Measurements from ENCODE around the gene CPO.

CPO gene

DNA sequence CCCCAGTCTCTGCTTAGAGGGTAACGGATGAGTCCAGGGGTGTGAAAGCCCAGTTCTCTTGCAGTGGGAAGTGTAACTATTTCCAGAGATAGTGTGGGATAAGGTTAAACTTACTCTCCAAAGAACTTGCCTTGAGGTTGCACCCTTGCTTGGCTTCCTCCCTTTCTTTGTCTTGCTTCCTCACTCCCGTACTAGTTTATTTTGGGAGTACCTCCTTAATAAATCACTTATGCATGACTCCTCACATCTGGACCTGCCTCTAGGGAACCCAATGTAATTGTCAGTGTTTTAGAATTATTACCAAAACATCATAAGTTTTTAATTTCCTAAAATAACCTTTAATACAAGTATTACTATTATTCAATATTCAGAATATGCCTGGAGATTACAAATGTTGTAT lies 35.2 kb downstream of the CPO start:
- no peak for DNase-seq (ENCODE audit: low read depth, low spot score)

DNA sequence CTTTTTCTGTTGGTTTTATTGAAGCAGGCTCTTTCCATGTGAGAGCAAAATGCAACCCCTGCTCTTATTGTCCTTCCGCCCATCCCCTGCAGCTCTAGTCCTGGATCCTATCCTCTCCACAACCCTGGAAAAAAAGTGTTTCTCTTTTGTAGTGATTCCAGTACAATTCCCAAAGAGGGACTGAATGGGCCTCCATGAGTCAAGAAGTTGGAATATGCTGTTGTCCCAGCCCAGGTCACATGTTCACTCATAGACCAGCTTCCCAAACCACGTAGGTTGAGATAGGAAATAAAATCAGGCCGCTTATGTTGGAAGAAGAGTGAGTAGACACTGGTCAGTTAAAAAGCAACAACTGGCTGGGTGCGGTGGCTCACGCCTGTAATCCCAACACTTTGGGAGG lies 39.4 kb downstream of the CPO start:
- DNase-seq (ENCODE audit: low read depth, low spot score): no peak

DNA sequence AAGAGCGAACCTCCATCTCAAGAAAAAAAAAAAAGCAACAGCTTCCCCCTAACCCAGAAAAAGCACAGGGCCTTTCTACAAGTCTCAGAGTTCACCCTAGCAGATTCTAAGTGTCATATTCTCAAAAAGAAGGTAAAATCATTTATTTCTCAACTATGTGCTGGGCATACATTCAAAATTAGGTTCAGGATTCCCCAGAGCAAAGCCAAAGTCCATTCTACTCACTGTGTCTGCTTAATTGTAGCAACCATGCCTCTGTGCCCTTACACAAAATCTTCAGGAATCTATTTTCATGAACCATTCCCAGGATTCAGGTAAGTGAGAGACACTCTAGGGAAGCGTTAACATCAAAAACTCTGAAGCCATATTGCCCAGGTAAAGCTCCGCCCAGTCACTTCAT lies 40.0 kb downstream of the CPO start:
- DNase-seq (ENCODE audit: low read depth, low spot score): no peak

DNA sequence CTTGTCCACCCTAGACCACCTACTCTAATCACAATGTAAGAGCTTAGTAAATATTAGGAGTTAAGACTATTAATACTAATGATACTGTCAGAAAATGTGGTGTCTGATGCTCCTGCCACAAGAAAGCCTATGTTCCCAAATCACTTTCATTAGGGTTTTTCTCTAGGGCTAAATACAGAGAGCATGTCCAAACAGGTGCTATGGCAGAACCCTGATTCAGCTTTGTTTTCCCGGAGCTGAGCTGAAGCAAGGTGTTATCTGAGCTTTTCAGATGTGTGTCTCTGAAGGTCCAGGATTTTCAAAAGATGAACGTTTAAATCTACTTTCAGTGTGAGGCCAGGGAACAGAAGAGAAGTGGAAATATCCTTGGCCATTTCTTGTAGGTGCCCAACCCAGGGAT lies 40.6 kb downstream of the CPO start:
- no peak for DNase-seq (ENCODE audit: low read depth, low spot score)

DNA sequence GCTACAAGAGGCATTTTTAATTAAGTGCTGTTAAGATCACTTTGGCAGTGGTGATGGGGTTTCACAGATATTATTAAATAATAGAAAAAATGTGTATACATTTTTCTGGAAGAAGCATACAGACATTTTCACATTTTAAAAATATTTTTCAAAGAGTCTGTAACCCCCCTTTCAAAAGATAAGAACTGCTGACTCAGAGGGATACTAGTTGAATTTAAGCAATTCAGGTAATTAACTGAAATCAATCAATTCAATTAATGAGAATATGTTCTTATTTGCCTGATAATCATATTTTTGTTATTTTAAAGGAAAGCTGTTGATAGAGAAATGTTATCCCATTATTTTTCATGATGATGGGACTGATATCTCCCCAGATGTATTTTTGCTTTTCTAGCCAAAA lies 41.1 kb downstream of the CPO start:
- no peak for DNase-seq (ENCODE audit: low read depth, low spot score)

DNA sequence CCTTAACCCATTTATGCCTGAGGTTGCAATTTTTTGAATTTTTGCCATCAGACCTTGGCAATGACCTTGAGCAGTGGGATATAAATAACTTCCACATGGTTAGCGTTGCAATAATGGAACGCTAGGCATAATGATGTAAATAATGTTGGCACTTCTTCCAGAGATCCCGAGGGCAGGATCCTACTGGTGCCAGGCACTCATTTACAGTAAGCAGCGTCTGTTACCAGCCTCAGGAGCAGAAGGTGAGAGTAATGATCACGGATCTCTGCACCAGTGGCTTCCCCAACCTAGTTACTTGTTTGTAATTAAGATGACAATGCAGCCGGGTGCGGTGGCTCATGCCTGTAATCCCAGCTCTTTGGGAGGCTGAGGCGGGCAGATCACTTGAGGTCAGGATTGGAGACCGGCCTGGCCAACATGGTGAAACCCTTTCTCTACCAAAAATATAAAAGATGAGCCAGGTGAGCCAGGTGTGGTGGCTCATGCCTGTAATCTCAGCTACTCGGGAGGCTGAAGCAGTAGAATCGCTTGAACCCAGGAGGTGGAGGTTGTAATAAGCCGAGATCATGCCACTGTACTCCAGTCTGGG lies 41.9 kb downstream of the CPO start:
- no peak for DNase-seq (ENCODE audit: low read depth, low spot score)

DNA sequence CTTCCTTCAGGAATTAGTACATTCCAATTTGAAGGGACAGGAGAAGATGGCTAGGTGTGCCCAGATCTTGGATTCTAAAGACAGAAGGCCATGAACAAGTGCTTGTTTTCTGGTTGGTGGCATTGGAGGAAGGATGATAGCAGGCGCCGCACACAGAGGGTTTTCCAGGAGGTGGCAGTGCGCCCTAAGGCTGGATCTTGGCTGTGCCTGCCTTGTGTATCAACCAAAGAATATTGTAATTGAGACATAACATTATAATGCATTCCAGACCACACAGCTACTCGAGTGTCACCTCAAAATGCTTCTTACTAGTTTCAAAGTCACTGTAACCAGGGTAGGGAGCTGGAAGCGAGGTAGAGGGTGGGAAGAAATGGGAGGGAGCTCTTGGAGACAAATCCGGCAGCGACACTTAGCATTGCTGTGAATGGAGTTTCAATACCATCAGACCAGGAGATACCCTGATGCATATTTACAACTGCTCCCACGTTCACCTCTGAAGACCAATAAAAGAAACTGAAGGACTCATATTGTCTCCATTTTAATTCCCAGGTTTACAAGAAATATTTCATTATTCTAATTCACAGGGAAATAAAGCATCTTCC lies 42.5 kb downstream of the CPO start:
- DNase-seq (ENCODE audit: low read depth, low spot score): no peak

DNA sequence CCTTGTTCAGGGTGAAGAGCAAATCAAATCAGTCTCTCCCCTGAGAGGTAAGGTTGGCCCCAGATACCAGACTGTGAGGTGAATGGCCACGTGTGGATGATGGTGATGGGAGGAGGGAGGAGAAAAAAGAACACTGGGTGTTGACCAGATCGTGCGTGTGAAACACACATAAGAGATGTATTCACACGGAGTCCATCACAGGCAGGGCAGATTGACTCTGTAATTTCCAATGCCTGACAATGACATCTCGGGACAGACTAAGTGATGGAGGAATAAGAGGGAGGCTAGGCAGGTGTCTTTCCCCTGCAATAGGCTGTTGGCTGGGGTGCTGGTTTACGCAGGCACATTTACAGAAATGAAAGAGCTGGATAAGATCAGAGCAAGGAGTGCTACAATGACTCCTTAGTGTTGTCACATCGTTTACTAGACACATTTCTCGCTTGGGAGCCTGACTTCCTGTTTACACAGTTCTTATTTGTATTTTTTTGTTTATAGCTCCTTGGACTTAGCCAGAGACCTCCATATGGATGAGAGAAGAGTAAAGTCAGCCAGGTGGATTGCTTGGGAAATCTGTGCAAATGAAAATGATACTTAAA lies 43.1 kb downstream of the CPO start:
- DNase-seq (ENCODE audit: low read depth, low spot score): no peak

DNA sequence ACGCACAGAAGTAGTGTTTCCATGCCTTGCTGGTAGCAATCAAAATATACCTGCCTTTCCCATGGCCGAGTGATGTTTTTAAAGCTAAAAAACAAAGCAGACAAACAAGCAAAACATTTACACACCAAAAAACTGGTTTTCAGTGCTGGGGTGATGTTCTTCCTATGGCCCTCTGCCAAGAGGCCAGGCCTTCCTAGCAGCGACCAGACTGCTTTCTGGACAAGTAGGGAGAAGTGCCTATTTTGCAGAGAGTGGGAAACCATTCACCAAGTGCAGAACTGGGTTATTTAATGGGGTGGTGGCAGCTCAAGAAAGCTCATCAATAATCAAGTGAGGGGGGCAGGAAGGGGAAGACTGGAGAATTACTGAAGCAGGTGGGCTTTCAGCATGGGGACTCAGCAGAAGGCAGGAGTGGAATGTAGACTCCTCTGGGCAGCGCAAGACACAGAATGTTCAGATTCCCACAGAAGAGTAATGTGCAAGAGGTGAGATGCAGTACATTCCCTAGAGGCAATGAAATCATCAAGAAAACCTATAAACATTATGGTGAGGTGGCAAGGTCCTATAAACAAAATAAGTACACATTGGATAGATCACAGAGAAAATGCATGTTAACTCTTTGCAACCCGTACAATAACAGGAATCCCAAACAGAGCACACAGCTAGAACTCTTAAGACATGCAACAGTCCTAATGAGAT lies 44.0 kb downstream of the CPO start:
- DNase-seq (ENCODE audit: low read depth, low spot score): no peak

DNA sequence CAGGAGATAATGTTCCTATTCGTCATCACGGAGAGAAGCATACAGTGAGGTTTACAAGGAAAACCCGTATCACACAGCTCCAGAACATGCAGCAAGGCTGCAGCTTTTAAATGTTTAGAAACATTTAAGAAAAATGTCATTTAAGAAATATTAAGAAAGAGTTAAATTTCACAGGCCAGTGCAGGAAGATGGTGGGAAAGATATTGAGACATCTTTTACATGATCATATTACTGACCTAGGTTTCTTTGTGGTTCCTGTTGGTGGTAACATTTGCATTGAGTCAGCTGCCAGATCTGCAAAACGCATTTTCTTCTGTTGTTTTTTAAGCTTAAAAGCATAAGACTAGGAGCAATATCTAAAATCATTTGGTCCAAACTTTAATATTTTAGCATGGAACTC lies 44.9 kb downstream of the CPO start:
- DNase-seq (ENCODE audit: low read depth, low spot score): no peak

DNA sequence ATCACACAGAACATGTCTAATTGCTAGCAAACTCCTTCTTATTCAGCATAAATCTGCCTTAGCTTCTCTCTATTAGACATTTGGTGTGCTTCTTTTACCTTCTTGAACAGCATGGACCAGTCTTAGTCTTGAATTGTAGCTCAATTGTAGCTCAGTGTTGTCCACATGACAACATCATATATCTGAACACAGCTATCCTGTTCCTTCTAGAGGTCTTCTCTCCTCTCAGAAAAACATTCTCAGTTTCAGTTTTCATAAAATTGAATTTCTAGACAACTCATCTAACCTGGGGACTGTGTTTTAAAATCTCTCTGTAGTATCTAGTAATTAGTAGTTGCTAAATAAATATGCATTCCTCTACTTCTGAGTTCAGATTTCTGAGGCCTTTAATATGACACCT lies 47.6 kb downstream of the CPO start:
- DNase-seq (ENCODE audit: low read depth, low spot score): no peak

DNA sequence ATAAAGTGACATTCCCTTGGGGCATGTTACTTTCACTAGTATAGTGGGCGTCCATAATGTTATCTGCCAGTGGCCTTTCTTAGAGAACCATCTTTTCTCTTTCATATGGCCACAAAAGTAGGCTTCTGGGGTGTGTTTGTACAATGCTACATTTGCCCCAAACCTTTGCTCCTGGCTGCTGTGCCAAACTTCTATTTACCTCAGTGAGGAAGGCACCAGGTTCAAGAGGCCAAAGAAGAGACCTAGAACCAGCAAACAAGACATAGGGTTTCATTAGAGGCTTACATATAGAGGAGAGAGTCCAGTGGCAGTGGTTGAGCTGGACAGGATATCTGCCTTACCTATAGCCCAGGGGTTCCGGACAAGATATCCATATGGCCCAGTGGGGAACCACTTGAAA lies 48.5 kb downstream of the CPO start:
- no peak for DNase-seq (ENCODE audit: low read depth, low spot score)

DNA sequence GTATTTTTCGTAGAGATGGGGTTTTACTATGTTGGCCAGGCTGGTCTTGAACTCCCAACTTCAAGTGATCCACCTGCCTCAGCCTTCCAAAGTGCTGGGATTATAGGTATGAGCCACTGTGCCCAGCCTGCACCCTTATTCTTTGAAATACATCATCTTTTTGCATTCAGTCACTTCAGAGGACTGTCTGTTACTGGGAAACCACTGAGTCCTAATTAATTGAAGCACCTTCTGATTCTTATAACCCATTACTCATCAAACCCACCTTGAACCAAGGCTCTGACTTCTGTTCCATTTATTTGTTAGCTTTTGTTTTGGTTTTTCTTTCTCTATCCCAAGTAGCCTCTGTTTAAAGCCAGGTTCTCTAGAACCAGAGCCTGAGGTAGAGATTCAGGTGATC lies 49.6 kb downstream of the CPO start:
- no peak for DNase-seq (ENCODE audit: low read depth, low spot score)

DNA sequence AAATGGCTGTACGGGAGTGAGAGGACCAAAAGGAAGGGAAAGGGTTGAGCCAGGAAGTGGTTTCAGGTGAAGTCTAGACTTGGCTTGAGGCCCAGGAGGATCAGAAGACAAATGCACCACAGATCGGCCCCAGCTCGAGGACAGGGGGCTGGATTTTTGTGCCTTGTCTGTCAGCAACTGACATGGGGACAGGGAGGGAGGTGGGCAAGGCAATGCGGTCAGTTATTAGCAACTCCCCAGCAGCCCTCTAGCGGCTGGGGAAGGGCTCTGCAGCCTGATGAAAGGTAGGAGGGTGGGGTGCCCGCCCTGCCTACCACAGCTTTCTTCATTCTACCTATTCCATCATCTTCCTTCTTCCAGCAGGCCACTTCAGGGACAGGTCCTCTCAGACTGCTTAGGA lies 50.0 kb downstream of the CPO start:
- DNase-seq (ENCODE audit: low read depth, low spot score): no peak

DNA sequence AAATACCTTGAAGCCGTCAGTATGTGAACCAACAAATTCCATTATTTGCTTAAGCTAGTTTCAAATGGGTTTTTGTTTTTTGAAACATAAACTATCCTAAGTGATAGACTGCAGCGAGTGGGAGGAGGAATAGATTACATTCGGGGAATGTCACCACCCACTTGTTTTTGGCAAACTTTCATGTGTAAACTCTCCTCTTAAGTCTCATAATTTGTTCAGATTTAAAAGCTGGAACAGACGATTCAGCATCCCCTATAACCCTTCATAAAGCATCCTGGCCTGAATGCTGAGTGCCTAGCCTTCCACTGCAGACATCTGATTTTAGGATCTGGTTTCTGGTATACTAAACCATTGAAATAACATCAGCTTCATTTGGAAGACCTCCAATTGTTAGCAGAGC lies 51.0 kb downstream of the CPO start:
- DNase-seq (ENCODE audit: low read depth, low spot score): no peak

DNA sequence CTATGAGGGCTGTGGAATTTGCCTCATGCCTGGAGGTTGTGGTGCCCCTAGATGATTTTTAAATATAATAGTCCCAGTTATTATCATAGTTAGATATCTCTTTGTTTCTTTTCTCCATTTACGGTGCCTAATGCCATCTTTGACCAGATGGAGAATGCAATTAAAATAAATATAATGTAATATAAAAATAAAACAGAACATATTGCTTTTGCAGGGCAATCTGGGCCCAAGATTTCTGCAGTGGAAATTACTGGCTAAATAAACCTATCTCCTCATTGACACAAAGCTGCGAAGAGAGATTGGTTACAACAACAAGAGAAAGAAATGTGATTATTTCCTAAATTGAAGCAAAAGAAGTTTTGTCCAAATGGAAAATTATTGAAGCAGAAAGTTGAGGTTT lies 51.8 kb downstream of the CPO start:
- DNase-seq (ENCODE audit: low read depth, low spot score): no peak

DNA sequence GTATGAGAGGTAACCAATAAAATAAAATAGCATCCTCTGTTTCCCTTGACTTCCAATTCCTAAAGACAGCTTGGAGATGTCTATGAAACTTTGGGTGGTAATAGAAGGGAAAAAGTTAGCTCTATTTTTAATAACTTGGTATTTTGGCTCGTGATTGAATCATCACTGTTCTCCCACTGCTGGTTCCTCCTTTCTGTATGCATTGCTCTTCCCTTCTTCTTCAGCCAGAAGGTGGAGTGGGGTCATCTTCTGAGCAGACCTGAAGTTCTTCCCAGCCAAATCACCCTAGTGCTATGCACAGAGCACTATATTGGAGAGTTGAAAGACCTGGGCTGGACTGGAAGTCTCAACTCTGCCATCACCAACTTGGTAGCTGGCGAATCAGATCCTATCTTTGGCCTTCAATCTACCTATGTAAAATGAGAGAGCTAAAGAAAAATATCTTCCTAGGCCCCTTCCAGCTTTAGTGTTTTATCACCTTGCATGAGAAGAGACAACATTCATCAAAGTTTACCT lies 54.1 kb downstream of the CPO start:
- no peak for DNase-seq (ENCODE audit: low read depth, low spot score)

DNA sequence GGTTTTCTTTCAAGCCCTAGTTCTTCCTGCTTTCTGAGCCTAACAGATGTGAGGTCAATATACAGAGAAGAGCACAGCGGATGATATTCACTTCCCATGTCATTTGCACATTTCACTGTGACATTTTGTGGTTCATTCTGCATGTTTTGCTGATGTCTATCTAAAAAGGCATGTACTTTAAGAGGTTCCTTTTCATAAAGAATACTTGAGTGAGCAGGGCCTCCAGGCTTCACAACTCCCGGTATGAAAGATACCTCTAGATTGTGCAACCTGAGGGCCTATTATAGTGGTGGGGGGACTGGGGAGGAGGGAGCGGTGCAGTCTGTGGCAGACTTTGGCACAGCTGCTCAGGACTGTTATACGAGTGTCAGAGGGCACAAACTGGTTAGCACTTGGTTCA lies 54.6 kb downstream of the CPO start:
- DNase-seq (ENCODE audit: low read depth, low spot score): no peak

DNA sequence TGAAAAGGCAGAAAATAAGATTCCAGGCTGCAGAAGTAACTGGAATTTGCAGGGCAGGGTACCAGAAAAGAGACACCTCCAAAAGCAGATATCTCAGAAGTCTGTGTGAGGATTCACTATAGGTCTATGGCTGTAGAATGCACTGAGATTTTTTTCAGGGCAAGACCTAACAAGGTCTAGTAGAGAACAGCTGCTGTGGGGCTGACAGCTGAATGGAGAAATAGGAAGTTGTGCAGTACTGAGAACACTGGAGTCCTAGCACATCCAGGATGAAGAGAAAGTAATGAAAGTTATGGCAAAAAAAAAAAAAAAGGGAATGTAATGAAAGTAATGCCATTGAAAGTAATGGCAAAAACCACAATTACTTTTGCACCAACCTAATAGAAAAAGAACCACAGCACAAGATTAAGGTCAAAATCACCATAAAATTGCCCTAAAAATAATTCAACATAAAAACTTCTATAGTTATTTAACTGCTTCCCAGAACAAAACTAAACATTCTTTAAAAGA lies 57.3 kb downstream of the CPO start:
- DNase-seq (ENCODE audit: low read depth, low spot score): no peak

DNA sequence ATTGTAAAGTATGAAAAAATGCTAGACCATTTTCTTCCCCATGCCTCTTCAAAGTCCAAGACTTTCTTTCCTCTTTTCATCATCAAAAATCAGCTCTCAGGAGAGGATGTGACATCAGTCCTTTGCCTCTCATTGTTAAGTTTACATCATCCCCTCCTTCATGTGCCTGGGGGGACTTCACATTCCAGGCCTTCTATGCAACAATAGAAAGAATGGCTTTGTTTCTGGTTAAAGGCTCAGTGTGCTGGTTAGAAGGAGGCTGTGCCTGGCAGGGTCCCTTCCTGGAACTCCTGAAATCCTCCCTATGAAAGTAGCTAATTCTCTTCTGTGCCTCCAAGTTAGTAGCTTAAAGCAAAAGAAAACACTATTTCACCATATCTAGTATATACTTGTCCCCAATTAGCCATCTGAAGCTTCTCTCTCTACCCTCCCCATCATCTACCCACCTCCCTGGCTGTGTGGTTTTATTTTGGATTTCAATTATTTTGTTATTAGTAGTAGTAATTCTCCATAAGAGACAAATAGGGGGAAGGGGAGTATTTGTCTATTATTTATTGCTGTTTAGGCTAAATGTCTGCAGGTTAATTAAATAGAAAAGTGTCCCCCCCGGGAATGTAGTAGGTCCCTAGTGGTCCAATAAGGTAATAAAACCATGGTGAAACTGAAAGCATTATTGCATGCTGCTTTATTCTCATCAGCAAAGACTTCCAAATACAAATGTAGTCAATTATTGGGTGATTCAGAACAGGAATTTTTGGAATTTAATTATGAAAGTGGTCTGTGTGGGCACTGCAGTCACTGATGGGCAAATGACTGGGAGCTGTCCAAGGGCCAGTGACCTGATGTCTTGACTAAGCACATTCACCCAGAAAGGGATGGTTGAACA lies 69.0 kb downstream of the CPO start:
- DNase-seq (ENCODE audit: low read depth, low spot score): no peak

DNA sequence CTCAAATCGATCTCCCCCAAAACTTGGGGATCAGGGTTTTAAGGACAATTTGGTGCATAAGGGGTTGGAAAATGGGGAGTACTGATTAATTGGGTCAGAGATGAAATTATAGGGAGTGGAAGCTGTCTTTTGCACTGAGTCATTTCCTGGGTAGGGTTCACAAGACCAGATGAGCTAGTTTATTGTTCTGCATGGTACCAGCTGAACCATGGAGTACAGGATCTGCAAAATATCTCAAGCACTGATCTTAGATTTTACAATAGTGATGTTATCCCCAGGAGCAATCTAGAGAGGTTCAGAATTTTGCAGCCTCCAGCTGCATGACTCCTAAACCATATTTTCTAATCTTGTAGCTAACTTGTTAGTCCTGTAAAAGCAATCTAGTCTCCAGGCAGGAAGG lies 73.1 kb downstream of the CPO start:
- DNase-seq (ENCODE audit: low read depth, low spot score): no peak

DNA sequence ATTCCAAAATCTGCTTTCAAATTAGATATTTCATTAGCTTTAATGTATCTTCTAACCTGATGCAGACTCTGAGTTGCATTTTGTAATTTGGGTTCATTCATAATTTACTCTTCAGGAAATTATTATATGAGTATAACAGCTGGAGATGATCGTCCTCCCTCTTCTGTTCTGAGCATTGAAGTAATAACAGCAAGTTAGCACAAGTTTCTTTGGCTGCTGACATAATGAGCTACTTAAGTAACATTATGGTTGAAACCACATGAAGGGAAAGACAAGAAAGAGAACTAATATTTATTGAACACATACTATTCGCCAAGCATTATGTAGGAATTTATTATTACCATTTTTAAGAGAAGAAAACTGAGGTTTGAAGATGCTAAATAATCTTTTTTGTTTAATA lies 75.1 kb downstream of the CPO start:
- DNase-seq (ENCODE audit: low read depth, low spot score): no peak

Data from smooth muscle cell of the brain vasculature (primary cell).